Heart right ventricle (tissue), 16 donors: ENCODE results near the gene SLC1A4. TPM values are rescaled to one million over a fixed set of nuclear protein-coding genes. Genes with fewer than 3 reads are reported as not detected.

Experiments
- ATAC-seq, 8 donors: fragments of 200-7000 bp; cut with Tn5 transposase; one replicate each; pipeline ENCODE4 v1.9.1; 2020; ENCODE audit warnings: mild to moderate bottlenecking in 8 of 8, moderate library complexity in 8 of 8, moderate number of reproducible peaks in 1 of 8
- DNase-seq, 2 donors: peaks; one replicate each; pipeline ENCODE4 v3.0.0-alpha.2; 2020
- H3K27ac ChIP-seq, 10 donors: fragments of 200-600 bp; sonication (generic) in 2 of 10; one replicate each; pipeline versions ENCODE4 v1.5.0 to v1.8.0; 2020 to 2022; ENCODE audit warnings: mild to moderate bottlenecking in 3 of 10
- H3K27me3 ChIP-seq, 7 donors: fragments of 200-600 bp; one replicate each; pipeline ENCODE4 v1.8.0; 2021 to 2022; ENCODE audit warnings: mild to moderate bottlenecking in 2 of 7
- H3K36me3 ChIP-seq, 9 donors: fragments of 200-600 bp; sonication (generic) in 1 of 9; one replicate each; pipeline versions ENCODE4 v1.5.0 to v1.8.0; 2020 to 2022; ENCODE audit warnings: mild to moderate bottlenecking in 2 of 9
- H3K4me1 ChIP-seq, 9 donors: fragments of 200-600 bp; sonication (generic) in 1 of 9; one replicate each; pipeline versions ENCODE4 v1.5.0 to v1.8.0; 2020 to 2022; ENCODE audit warnings: mild to moderate bottlenecking in 4 of 9
- H3K4me3 ChIP-seq, 10 donors: fragments of 200-600 bp; sonication (generic) in 2 of 10; one replicate each; pipeline versions ENCODE4 v1.5.0 to v1.8.0; 2020 to 2022; ENCODE audit warnings: mild to moderate bottlenecking in 7 of 10, moderate library complexity in 2 of 10
- H3K9me3 ChIP-seq, 11 donors: fragments of 200-600 bp in 10 of 11; sonication (generic) in 2 of 11; one replicate each; pipeline versions ENCODE4 v1.5.0 to v1.8.0; 2013 to 2022; ENCODE audit warnings: mild to moderate bottlenecking in 2 of 11, control low read depth in 1 of 11, moderate library complexity in 1 of 11
- WGBS, 2 donors: extraction: QIAGEN DNeasy Blood & Tissue Kit; methylation state at CpG; one replicate each; pipeline ENCODE4 v1.1.7; 2013; ENCODE audit warnings: inconsistent platforms in 1 of 2; 5-methylcytosine and 5-hydroxymethylcytosine counted together
- intact Hi-C, 10 donors: fragments of 100-400 bp; cut with DNase I; formaldehyde crosslinking; loops; one replicate each; pipeline versions ENCODE4 v1.11.1 to v1.14.2; 2022
- polyA plus RNA-seq, 2 donors: library from polyadenylated mRNA; stranded (reverse); fragments of 200-250 nt; gene quantifications; one replicate each; pipeline ENCODE4 v1.2.3, GENCODE V29; 2013
- total RNA-seq, 10 donors: library from RNA; stranded (reverse); fragmentation: NEBNext Ultra II Directional in 3 of 10; extraction: Animal tissue kit (Norgen Biotek cat#: 25700) in 3 of 10; gene quantifications; one replicate each; pipeline versions ENCODE4 v1.2.1 to v1.2.4, GENCODE V29; 2021 to 2023
- TF ChIP-seq, protein P1 (sequence below), 9 donors: fragments of 200-600 bp; sonication (generic) in 2 of 9; IDR thresholded peaks; one replicate each; pipeline versions ENCODE4 v1.5.0 to v1.8.0; 2021 to 2022; ENCODE audit warnings: antibody characterized with exemption in 9 of 9, mild to moderate bottlenecking in 5 of 9, moderate library complexity in 1 of 9
- donor health status: Arrhythmogenic right ventricular cardiomyopathy.
- donor health status: ischemic (EF 13 %, LVEDD 7.1; RV severe dilation, severe dysfunction).
- donor health status: healthy with polysubstance abuse.
- donor health status: DM: no; HTN: yes; CAD: no.
- donor health status: DM: no; HTN: no; CAD: no.
- donor health status: ischemic (EF 25% LVEDD 6.9; RV normal size, moderate dysfunction).
- donor health status: ischemic (EF 25% LVEDD 5.7; RV mildly dilated, moderate dysfunction).
- donor health status: healthy.
- donor health status: DM: yes; HTN: yes; CAD: no.
- donor health status: Ischemic cardiomyopathy.
- donor health status: ischemic (EF 35%, LVEDD 5.7; RV mildly dilated, moderate dysfunction).
- donor health status: nonischemic (EF 11% LVEDD 7.7; RV severe dilation, severe dysfunction).
- donor health status: DM: yes; HTN: yes; CAD: no.
- donor health status: PGD.
- donor health status: ischemic (EF 29% LVEDD 5.4; RV normal size, mild dysfunction).
- donor health status: nonischemic (EF 23%, LVEDD 6.1; RV moderate dilation, normal function).

The SLC1A4 gene
- total and polyA plus RNA-seq, 12 donors: 2.1 to 18.7 (median 11.3) TPM

DNA sequence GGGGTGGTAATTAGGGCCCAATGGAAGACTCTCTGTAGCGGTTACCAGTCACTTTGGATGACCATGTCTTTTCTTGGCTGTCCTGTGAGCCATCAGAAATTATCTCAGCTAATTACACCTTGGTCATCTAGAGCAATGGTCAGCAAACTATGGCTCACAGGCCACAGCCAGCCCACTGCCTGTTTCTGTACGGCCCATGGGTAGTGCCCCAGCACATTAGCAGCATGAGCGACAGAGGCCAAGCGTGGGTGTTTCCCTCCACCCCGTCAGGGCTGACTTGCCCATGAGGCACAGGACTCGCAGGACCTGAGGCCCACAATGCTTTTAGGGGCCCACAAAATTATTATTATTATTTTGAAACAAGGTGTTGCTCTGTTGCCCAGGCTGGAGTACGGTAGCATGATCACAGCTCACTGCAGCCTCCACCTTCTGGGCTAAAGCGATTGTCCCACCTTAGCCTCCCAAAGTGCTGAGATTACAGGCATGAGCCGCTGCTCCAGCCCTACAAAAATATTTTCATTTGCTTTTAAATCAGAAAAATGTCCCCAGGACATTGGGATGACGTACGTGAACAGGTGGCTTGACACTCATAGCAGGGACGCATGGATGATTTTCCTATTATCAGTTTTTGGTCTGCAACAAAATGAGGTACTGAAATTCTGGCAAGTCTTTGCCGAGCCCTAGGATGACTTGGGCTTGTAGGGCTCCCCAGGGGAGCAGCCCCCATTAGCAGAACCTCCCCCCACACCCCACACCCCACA is 37.7 kb downstream of the SLC1A4 start:
- Histone ChIP-seq H3K9me3 (no peaks in the 10 kb centered on the region), H3K27ac (no peak overlapping the region), H3K27me3 (no peaks in the 10 kb centered on the region), H3K36me3 (peaks cover 0 to 21% (median 0%) of the 10 kb centered on the region in 9 donors), H3K4me1 (peaks cover 0 to 42% (median 11%) of the 10 kb centered on the region in 9 donors), H3K4me3 (no peak overlapping the region)
- DNase-seq (no peak), ATAC-seq (no peak)
- WGBS, 2 donors: 95 to 96% methylated on average over 13 of the region's 13 CpGs
- TF ChIP-seq, protein P1, sequence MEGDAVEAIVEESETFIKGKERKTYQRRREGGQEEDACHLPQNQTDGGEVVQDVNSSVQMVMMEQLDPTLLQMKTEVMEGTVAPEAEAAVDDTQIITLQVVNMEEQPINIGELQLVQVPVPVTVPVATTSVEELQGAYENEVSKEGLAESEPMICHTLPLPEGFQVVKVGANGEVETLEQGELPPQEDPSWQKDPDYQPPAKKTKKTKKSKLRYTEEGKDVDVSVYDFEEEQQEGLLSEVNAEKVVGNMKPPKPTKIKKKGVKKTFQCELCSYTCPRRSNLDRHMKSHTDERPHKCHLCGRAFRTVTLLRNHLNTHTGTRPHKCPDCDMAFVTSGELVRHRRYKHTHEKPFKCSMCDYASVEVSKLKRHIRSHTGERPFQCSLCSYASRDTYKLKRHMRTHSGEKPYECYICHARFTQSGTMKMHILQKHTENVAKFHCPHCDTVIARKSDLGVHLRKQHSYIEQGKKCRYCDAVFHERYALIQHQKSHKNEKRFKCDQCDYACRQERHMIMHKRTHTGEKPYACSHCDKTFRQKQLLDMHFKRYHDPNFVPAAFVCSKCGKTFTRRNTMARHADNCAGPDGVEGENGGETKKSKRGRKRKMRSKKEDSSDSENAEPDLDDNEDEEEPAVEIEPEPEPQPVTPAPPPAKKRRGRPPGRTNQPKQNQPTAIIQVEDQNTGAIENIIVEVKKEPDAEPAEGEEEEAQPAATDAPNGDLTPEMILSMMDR (IDR thresholded peaks at IDR 0.05): no peak
- intact Hi-C loops: no loop called here

DNA sequence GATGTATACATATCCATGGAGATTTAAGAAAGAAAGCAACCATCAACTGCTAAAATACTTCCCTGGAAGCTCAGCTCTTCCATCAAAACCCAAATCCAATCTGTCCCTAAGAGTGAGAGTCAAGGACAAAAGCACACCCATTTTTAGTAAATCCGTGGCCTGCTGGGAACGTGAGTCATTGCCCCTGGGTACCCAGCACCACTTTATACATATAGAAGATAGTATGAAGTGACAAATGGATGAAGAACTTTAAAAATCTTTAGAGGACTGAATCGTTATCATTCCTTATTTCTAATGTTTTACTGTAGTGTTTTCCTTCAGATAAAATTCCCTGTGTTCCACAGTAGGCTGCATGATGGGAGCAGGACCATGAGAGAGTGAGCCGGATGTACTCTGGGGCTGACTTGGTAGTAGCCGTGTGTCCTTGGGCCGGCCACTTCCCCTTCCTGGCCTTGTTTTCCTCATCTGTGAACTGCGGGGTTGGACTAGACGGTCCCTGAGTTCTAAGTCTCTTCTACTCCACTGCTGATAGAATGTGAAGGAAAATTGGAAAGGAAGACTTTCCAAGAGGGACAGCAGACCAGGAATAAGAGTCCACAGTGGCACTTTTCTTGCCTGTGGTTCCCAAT is 38.5 kb downstream of the SLC1A4 start:
- H3K4me3 ChIP-seq: no peak overlapping the region
- H3K9me3 ChIP-seq: no peaks in the 10 kb centered on the region
- peak in 4 of 8 donors; percentile 55 to 78 (median 59) for ATAC-seq
- intact Hi-C loops: no loop called here
- TF ChIP-seq, protein P1 (IDR thresholded peaks at IDR 0.05): no peak
- H3K27me3 ChIP-seq: no peaks in the 10 kb centered on the region
- WGBS, 2 donors: 66 to 82% methylated on average over 8 of the region's 8 CpGs
- no peak for DNase-seq
- peaks cover 0 to 13% (median 0%) of the 10 kb centered on the region in 9 donors for H3K36me3 ChIP-seq
- peaks cover 0 to 49% (median 17%) of the 10 kb centered on the region in 9 donors for H3K4me1 ChIP-seq
- H3K27ac ChIP-seq: peak overlapping the region in 2 of 10 donors; percentile 21 to 31

DNA sequence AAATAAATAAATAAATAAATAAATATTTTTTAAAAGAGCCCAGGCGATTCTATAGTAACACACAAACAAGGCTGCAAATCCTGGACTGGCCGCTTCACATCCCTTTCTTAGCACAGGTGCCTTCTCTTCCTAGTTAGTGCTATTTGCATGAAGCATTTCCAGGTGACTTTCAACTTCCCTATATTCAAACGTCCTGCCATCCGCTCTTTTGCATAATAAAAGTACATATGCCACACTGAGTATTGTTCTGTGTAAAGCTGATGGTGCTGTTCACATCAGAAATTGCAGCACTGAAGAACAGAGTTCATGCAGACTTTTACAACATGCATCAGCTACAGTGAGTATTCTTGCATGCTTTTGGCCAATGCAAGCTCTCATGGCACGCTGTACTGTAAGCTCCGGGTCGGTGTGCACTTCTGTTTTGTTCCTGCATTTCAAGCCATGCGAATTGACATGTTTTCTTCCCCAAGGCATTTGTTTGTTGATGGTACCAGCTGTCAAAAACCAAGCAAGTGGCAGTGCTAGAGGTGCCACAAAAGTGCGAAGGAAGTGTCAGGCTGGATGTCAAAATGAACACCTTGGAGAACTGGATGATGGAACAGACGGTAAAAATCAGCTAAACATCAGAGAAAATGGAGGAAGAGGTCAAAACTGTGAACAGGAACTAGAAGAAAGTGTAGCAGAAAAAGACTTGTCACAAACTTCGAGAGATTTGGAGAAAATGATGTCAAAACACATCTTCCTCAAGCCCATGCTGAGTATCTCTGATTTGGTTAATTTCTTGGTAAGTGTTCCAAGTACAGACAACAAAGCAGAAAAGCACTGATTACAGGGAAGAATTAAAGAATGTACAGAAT is 41.5 kb downstream of the SLC1A4 start:
- Histone ChIP-seq H3K9me3 (no peaks in the 10 kb centered on the region), H3K27ac (no peak overlapping the region), H3K4me3 (no peak overlapping the region), H3K4me1 (peaks cover 0 to 49% (median 17%) of the 10 kb centered on the region in 9 donors), H3K36me3 (no peaks in the 10 kb centered on the region), H3K27me3 (no peaks in the 10 kb centered on the region)
- 86 to 89% methylated on average over 11 of the region's 11 CpGs for WGBS, 2 donors
- ATAC-seq (no peak), DNase-seq (no peak)
- TF ChIP-seq, protein P1 (IDR thresholded peaks at IDR 0.05): no peak
- intact Hi-C loops: loop anchor here in 1 of 10 donors (5.0 kb wide), 1 partner anchor 43 kb away; the partner anchor contains the start of gene SLC1A4
